ENCODE measurements around the gene VPS18.

Gene VPS18

DNA sequence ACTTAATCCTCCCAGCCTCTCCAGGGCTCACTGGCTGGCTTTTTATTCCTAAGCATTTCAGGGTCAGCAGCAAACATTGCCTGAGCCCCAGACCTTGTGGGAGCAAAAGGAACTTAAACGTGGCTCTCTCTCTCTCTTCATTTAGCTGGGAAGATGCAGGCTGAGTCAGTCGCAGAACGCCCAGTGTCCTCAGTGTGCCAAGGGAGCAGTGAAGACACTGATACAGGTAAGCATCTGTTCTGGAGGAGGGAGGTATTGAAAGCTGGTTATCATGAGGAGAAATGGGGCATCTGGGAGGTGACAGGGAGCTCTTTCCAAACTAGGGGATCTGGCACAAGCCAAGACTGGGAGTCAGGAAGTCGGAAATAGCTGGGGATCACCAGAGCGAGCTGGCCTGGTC is 24.6 kb upstream of the VPS18 start:
- DNase-seq = no peak

DNA sequence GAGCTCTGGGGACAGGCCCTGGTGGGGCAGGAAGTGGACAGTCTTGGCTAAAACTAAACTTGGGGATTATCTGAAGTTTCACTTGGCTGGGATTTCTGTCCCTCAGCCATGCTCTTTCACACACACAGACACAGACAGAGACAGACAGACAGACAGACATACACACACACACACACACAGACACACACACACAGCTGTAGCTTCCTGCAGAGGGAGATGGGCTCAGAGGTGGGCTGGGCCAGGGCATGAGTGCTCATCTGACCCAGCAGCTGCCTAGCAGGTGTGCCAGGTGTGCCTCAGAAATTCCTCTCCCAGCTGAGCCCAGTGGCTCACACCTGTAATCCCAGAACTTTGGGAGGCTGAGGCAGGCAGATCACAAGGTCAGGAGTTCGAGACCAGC is 23.5 kb upstream of the VPS18 start:
- DNase-seq = no peak

GRCh38 chr15:40871749-40872617 is 22.3 kb upstream of the VPS18 start:
- DNase-seq = peak; percentile 6 to 62

GRCh38 chr15:40872791-40873693 is 21.2 kb upstream of the VPS18 start:
- DNase-seq = no peak

GRCh38 chr15:40873694-40874561 is 20.3 kb upstream of the VPS18 start, which contains the start of gene RHOV:
Gene RHOV (minus strand): TSS chr15:40874234. CDS start chr15:40874139, 95 bp downstream.
- peak; percentile 42 to 56 for DNase-seq

DNA sequence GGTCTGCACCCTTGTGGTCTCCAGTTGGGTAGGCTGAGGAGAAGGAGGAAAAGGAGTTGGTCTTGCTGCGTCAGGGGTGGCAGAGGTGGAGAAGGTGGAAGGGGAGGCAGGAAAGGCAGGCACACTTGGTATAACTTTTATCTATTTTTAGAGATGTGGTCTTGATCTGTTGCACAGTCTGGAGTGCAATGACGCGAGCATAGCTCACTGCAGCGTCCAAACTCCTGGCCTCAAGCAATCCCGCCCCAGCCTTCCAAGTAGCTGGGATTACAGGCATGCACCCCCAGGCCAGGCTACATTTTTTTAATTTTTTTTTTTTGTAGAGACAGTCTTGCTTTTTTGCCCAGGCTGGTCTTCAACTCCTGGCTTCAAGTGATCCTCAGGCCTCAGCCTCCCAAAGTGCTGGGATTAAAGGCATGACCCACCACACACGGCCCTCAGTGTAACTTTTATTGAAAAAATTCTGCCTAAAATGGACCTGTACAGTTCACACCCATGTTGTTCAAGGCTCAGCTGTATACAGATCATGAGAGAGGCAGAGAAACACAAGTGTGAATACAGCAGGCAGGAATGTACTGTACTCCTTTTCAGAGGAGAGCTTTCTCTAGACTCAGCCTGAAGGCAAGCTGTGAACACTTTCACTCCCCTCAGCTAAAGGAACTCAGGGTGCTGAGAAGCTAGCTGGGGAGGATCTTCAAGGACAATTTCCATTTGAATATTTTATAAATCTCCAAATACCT is 18.1 kb upstream of the VPS18 start:
- no peak for DNase-seq

- no peak for DNase-seq
Measured at GRCh38 chr15:40877694-40878093, 16.6 kb upstream of the VPS18 start.

GRCh38 chr15:40878785-40879184 is 15.5 kb upstream of the VPS18 start:
- peak; percentile 50 to 86 for DNase-seq

- DNase-seq = no peak
Measured at GRCh38 chr15:40879609-40880008, 14.6 kb upstream of the VPS18 start.

DNA sequence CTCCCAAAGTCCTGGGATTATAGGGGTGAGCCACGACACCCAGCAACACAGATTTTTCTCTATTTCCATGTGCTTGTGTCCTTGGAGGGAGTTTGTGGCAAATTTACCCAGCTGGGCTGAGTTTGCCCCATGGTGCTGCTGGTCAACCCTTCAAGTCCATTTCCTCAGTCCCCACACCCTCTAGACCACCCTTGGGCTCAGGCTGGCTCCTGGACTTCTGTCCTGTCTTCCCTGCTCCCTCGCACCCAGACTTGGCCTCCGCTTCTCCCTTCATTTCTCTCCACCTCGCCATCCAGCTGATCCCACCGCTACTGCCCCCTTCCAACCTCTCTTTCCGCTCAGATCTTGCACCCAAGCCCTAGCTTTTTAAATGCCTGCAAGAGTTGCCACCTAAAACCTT is 12.9 kb upstream of the VPS18 start:
- DNase-seq = no peak

GRCh38 chr15:40886586-40886985 is 7.7 kb upstream of the VPS18 start:
- DNase-seq = no peak

DNA sequence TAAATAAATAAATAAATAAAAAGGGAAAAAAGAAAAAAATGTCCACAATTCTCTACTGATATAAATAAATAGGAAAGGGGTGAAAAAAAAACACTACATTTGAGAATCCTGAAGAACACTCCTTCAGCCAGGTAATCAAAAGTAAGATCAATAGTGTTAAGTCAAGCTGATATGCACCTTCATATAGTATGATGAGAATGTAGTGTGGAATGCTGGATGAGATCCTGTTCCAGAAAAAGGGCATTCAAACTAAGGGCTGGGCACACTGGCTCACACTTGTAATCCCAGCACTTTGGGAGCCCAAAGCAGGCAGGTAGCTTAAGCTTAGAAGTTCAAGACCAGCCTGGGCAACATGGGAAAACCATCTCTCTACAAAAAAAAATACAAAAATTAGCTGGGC is 5.1 kb upstream of the VPS18 start:
- DNase-seq = no peak

GRCh38 chr15:40891138-40891537 is 3.1 kb upstream of the VPS18 start:
- no peak for DNase-seq

- DNase-seq = peak; percentile 31 to 69
Measured at GRCh38 chr15:40891810-40892446, 2.3 kb upstream of the VPS18 start.

DNA sequence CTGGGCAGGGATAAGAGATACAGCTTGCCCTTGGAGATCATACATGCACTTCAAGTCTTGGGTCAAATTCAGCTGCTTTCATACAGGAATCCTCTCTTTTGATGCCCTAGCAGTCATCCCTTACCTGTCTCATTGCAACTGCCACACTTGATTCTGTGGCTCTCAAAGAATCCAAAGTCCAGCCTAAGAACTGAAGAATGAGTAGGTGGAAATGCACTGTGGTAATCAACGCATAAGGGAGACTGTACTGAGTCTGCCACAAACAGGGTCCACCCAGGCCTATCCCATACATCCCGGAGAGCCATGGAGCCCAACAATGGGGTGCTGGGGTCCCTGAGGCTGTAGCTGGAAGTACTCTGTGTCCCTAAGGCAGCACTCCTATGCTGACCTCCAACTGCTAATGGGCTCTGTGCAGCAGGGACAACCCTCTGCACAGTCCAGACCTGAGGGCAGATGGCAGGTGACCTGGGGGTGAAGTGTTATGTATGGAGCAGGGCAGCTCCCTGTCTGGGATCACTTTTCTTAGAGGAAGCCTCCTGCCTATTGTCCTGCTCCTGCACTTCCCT is 1.7 kb upstream of the VPS18 start:
- no peak for DNase-seq

- DNase-seq = peak; percentile 35 to 47
Measured at GRCh38 chr15:40893019-40893670, 1.1 kb upstream of the VPS18 start.

GRCh38 chr15:40894681-40895448 is 615 bp downstream of the VPS18 start:
- DNase-seq = peak; percentile 80

DNA sequence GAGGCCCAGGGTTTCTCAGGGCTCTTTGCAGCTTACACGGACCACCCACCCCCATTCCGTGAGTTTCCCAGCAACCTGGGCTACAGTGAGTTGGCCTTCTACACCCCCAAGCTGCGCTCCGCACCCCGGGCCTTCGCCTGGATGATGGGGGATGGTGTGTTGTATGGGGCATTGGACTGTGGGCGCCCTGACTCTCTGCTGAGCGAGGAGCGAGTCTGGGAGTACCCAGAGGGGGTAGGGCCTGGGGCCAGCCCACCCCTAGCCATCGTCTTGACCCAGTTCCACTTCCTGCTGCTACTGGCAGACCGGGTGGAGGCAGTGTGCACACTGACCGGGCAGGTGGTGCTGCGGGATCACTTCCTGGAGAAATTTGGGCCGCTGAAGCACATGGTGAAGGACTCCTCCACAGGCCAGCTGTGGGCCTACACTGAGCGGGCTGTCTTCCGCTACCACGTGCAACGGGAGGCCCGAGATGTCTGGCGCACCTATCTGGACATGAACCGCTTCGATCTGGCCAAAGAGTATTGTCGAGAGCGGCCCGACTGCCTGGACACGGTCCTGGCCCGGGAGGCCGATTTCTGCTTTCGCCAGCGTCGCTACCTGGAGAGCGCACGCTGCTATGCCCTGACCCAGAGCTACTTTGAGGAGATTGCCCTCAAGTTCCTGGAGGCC is 5.4 kb downstream of the VPS18 start:
- no peak for DNase-seq

Measured in inflammatory macrophage treated with lipopolysaccharide for 1 hour (primary cell).